ENCODE data around the gene SPOCD1. TPM values are rescaled to one million over a fixed set of nuclear protein-coding genes. Genes with fewer than 3 reads are reported as not detected.

Gene SPOCD1
- total and polyA plus RNA-seq, 4 donors, result under 0.01 to 0.19 (median 0.12) TPM; not detected in 1

DNA sequence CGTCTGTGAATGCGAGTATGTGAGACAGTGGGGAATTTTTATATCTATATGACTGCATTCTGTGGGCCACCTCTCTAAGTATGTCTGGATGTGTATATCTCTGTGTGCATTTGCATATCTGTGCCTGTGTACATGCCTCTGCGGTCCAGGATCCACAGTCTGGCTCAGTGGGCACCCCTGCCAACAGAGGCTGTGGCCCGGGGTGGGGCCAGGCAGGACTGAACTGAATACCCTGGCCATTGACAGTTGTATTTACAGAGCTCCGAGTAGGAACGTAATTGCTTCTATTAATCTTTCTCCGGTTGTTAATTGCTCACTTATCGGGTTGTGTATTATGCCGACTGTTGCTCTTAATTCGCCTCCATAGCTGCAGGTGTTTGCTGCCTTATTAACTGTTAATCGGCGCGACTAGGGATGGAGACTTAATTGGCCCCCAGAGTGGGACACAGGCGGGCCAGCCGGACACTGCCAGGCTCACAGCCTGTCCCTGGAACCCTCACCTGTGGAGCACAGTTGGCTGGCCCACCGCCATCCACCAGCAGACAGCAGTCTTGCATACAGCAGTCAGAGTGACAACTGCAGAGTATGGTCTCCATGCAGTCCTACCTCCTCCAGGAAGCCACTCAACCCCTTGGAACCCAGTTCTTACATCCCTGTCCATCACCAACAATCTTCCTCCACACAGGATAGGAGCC lies 29.3 kb downstream of the SPOCD1 start:
- Histone ChIP-seq H3K27me3 (ENCODE audit: control insufficient read depth in 4 of 4, insufficient read depth in 4 of 4, low read length in 3 of 4) (no peaks in the 10 kb centered on the region), H3K9me3 (ENCODE audit: control insufficient read depth in 4 of 4, low read length in 3 of 4) (no peaks in the 10 kb centered on the region), H3K4me1 (ENCODE audit: control insufficient read depth in 4 of 4, insufficient read depth in 4 of 4, low read length in 3 of 4) (peaks cover 0 to 12% (median 6%) of the 10 kb centered on the region in 4 donors), H3K27ac (ENCODE audit: low read depth in 1 of 2, low read length in 2 of 2) (no peak overlapping the region), H3K4me3 (ENCODE audit: low read depth in 1 of 3, low read length in 3 of 3) (no peak overlapping the region), H3K9ac (ENCODE audit: low read depth in 1 of 2, low read length in 2 of 2) (no peak overlapping the region), H3K36me3 (ENCODE audit: control insufficient read depth in 4 of 4, insufficient read depth in 3 of 4, low read depth in 1 of 4, low read length in 3 of 4) (no peaks in the 10 kb centered on the region)
- TF ChIP-seq TAF1 (conservative IDR thresholded peaks at IDR 0.05), result no peak
- no peak for TF ChIP-seq SP1 (IDR thresholded peaks at IDR 0.05)
- no peak for TF ChIP-seq ZBTB33 (IDR thresholded peaks at IDR 0.05)
- no peak for DNase-seq (ENCODE audit: low spot score)
- WGBS, result 94% methylated on average over 16 of the region's 16 CpGs

GRCh38 chr1:31785947-31786290 lies 29.9 kb downstream of the SPOCD1 start:
- peaks cover 0 to 12% (median 6%) of the 10 kb centered on the region in 4 donors for H3K4me1 ChIP-seq (ENCODE audit: control insufficient read depth in 4 of 4, insufficient read depth in 4 of 4, low read length in 3 of 4)
- no peak overlapping the region for H3K9ac ChIP-seq (ENCODE audit: low read depth in 1 of 2, low read length in 2 of 2)
- no peaks in the 10 kb centered on the region for H3K27me3 ChIP-seq (ENCODE audit: control insufficient read depth in 4 of 4, insufficient read depth in 4 of 4, low read length in 3 of 4)
- H3K4me3 ChIP-seq (ENCODE audit: low read depth in 1 of 3, low read length in 3 of 3), result no peak overlapping the region
- no peak for DNase-seq (ENCODE audit: low spot score)
- TF ChIP-seq TAF1 (conservative IDR thresholded peaks at IDR 0.05), result no peak
- TF ChIP-seq CTCF (IDR thresholded peaks at IDR 0.05; ENCODE audit: low read depth, low read length, missing input control), result no peak
- WGBS, result 82% methylated on average over 3 of the region's 3 CpGs
- H3K27ac ChIP-seq (ENCODE audit: low read depth in 1 of 2, low read length in 2 of 2), result no peak overlapping the region
- H3K9me3 ChIP-seq (ENCODE audit: control insufficient read depth in 4 of 4, low read length in 3 of 4), result no peaks in the 10 kb centered on the region
- no peaks in the 10 kb centered on the region for H3K36me3 ChIP-seq (ENCODE audit: control insufficient read depth in 4 of 4, insufficient read depth in 3 of 4, low read depth in 1 of 4, low read length in 3 of 4)

- Histone ChIP-seq H3K27ac (ENCODE audit: low read depth in 1 of 2, low read length in 2 of 2) (no peak overlapping the region), H3K4me1 (ENCODE audit: control insufficient read depth in 4 of 4, insufficient read depth in 4 of 4, low read length in 3 of 4) (peaks cover 0 to 12% (median 6%) of the 10 kb centered on the region in 4 donors), H3K4me3 (ENCODE audit: low read depth in 1 of 3, low read length in 3 of 3) (no peak overlapping the region), H3K27me3 (ENCODE audit: control insufficient read depth in 4 of 4, insufficient read depth in 4 of 4, low read length in 3 of 4) (no peaks in the 10 kb centered on the region), H3K9ac (ENCODE audit: low read depth in 1 of 2, low read length in 2 of 2) (no peak overlapping the region), H3K9me3 (ENCODE audit: control insufficient read depth in 4 of 4, low read length in 3 of 4) (no peaks in the 10 kb centered on the region), H3K36me3 (ENCODE audit: control insufficient read depth in 4 of 4, insufficient read depth in 3 of 4, low read depth in 1 of 4, low read length in 3 of 4) (no peaks in the 10 kb centered on the region)
- DNase-seq (ENCODE audit: low spot score), result no peak
- 82% methylated on average over 20 of the region's 20 CpGs for WGBS
- TF ChIP-seq NR2F2 (IDR thresholded peaks at IDR 0.05) (no peak), HNF4A (conservative IDR thresholded peaks at IDR 0.05) (no peak), EGR1 (IDR thresholded peaks at IDR 0.05; ENCODE audit: low read depth in 2 of 2) (no peak), FOXA1 (IDR thresholded peaks at IDR 0.05) (no peak), YY1 (IDR thresholded peaks at IDR 0.05) (no peak), JUND (IDR thresholded peaks at IDR 0.05) (no peak), REST (IDR thresholded peaks at IDR 0.05) (no peak)
These were observed 30.5 kb downstream of the SPOCD1 start for GRCh38 chr1:31785020-31785946.

All from liver (tissue), 9 donors.